Duodenal mucosa (tissue), 2 donors: ENCODE results near the gene NPEPL1.
A peak's percentile ranks its signal among the peaks of the same experiment; 100 is the strongest.
"Not testable (repeated sequence)": the region's sequence is repeated elsewhere in the genome, so short reads cannot be mapped to it uniquely, and the experiment has no call there.

ENCODE experiments used
- H3K27ac ChIP-seq: one replicate; pipeline ENCODE4 v1.7.0; 2013; ENCODE audit warnings: low read depth, low read length
- H3K27me3 ChIP-seq, 2 donors: one replicate each; pipeline ENCODE4 v1.7.0; 2013; ENCODE audit warnings: low read length in 2 of 2, control low read depth in 1 of 2; ENCODE audit not compliant: insufficient read depth in 2 of 2, control insufficient read depth in 1 of 2
- H3K36me3 ChIP-seq, 2 donors: one replicate each; pipeline ENCODE4 v1.7.0; 2013; ENCODE audit warnings: low read length in 2 of 2, control low read depth in 1 of 2; ENCODE audit not compliant: insufficient read depth in 2 of 2, control insufficient read depth in 1 of 2
- H3K4me1 ChIP-seq, 2 donors: one replicate each; pipeline ENCODE4 v1.7.0; 2013; ENCODE audit warnings: low read length in 2 of 2, control low read depth in 1 of 2; ENCODE audit not compliant: insufficient read depth in 2 of 2, control insufficient read depth in 1 of 2
- H3K4me3 ChIP-seq, 2 donors: one replicate each; pipeline ENCODE4 v1.7.0; 2013; ENCODE audit warnings: low read length in 2 of 2, low read depth in 1 of 2
- H3K9ac ChIP-seq, 2 donors: one replicate each; pipeline ENCODE4 v1.7.0; 2013; ENCODE audit warnings: low read length in 2 of 2, low read depth in 1 of 2
- H3K9me3 ChIP-seq, 2 donors: one replicate each; pipeline ENCODE4 v1.7.0; 2013; ENCODE audit warnings: low read length in 2 of 2, control low read depth in 1 of 2; ENCODE audit not compliant: control insufficient read depth in 1 of 2

NPEPL1 gene, protein sequence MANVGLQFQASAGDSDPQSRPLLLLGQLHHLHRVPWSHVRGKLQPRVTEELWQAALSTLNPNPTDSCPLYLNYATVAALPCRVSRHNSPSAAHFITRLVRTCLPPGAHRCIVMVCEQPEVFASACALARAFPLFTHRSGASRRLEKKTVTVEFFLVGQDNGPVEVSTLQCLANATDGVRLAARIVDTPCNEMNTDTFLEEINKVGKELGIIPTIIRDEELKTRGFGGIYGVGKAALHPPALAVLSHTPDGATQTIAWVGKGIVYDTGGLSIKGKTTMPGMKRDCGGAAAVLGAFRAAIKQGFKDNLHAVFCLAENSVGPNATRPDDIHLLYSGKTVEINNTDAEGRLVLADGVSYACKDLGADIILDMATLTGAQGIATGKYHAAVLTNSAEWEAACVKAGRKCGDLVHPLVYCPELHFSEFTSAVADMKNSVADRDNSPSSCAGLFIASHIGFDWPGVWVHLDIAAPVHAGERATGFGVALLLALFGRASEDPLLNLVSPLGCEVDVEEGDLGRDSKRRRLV

DNA sequence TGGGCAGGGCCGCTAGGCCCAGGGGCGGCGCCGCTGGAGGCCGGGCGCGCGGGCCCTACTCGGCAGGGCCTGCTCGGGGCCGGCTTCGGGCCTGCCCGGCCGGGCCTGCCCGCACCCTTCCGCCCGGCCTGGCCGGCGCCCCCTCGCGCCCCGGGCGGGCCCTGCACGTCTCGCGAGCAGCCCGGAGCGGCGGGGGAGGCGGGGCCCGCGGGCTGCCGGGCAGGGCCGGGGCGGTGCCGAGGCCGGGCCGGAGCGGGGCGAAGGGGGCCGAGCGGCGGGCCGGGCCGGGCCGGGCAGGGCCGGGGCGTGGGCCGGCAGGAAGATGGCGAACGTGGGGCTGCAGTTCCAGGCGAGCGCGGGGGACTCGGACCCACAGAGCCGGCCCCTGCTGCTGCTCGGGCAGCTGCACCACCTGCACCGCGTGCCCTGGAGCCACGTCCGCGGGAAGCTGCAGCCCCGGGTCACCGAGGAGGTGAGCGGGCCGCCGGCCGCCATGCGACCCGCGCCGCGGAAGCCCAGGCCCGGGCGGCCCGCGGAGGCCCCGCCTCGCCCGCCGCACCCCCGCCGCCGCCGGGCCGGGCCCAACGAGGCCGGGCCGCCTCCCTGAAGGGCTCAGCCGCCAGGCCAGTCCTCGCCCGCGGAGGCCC, at the start of gene NPEPL1:
Gene NPEPL1 (plus strand): TSS at position 222 of the 647 bp plus-strand sequence. CDS start 101 bp downstream, at position 323.
- Histone ChIP-seq H3K36me3 (peaks cover 11 to 28% of the 10 kb centered on the region in 2 donors), H3K9me3 (no peaks in the 10 kb centered on the region), H3K4me1 (peaks cover 27 to 39% of the 10 kb centered on the region in 2 donors), H3K27me3 (no peaks in the 10 kb centered on the region), H3K4me3 (peak within 1 kb of the TSS; percentile 66 to 71), H3K27ac (peak within 1 kb of the TSS; percentile 77), H3K9ac (peak within 1 kb of the TSS; percentile 63 to 79)

DNA sequence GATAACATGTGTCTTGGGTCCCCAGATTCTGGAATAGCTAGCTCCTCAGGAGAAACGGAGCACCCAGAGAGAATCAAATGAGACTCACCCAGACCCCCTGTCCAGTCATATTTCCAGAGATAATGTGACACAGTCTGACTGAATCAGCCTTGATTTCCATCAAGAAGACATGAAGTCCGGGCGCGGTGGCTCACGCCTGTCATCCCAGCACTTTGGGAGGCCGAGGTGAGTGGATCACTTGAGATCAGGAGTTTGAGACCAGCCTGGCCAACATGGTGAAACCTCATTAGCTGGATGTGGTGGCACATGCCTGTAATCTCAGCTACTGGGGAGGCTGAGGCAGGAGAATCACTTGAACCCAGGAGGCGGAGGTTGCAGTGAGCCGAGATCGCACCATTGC, 49.7 kb upstream of the NPEPL1 start:
- H3K27ac ChIP-seq, H3K4me3 ChIP-seq, H3K36me3 ChIP-seq, H3K9me3 ChIP-seq, H3K27me3 ChIP-seq, H3K9ac ChIP-seq, H3K4me1 ChIP-seq: not testable (repeated sequence)

DNA sequence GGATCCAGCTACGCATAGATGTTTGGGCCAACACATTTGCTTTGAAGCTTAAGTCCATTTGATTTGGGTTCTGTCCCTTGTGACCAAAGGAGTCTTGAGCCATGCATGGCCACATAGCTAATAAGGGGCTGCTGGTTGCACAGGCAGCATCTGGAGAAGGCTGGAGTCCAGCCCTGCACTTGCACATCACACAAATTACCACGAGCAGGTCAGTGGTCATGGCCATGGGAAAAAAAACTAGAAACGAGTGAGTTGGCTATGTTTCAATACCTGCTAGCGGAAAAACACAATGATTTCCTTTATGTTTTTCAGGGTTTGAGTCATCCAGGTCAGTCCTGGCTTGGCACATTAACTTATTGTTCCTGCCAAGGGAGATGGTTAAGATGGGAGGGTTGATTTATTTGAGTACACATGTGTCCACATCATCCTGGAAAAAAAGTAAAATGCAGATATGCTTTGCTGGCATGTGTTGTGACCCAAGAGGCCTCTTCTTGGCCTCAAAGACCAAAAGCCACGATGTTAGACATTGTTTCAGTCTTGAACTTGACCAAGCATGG, 47.1 kb upstream of the NPEPL1 start:
- Histone ChIP-seq H3K36me3 (no peaks in the 10 kb centered on the region), H3K9ac (no peak overlapping the region), H3K27ac (no peak overlapping the region), H3K9me3 (no peaks in the 10 kb centered on the region), H3K4me1 (no peaks in the 10 kb centered on the region), H3K4me3 (no peak overlapping the region), H3K27me3 (no peaks in the 10 kb centered on the region)

DNA sequence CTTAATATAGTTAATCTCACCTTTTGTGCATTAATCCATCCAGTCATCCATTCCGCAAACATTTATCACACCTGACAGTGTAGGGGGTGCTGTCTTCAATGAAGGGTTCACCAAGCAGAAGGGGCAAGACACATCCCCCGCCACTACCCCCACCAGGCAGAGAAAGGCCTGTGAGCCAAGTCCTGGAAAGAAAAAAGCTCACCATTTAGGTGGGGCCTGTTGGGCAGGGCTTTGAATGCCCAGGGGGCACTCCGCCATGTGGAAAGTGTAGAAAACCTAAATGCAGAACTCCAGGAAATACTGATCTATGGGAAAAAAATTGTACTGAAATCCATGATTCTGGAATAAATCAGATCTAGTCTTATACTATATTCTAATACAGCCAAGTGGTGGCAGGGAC, 46.3 kb upstream of the NPEPL1 start:
- H3K27me3 ChIP-seq = no peaks in the 10 kb centered on the region
- no peaks in the 10 kb centered on the region for H3K36me3 ChIP-seq
- no peaks in the 10 kb centered on the region for H3K9me3 ChIP-seq
- no peak overlapping the region for H3K27ac ChIP-seq
- no peak overlapping the region for H3K9ac ChIP-seq
- no peak overlapping the region for H3K4me3 ChIP-seq
- H3K4me1 ChIP-seq = no peaks in the 10 kb centered on the region

DNA sequence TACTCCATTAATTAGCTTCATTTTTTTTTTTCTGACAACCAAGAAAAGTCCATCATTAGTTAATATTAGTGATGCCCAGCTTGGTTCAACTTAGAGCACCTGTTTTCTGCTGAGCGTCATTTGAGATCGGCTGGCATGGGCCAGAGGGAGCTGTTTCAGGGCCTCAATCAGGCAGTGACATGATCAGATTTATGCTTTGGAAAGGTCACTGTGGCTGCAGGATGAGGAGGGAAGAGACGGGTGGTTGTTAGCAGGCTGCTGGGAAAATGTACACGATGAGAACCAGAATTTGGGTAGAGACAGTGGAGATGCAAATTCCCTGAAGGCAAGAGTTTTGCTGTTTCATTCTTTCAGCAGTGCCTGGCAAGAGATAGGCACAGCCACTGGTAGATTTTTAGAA, 45.9 kb upstream of the NPEPL1 start:
- no peak overlapping the region for H3K4me3 ChIP-seq
- H3K27ac ChIP-seq = no peak overlapping the region
- no peak overlapping the region for H3K9ac ChIP-seq
- no peaks in the 10 kb centered on the region for H3K9me3 ChIP-seq
- no peaks in the 10 kb centered on the region for H3K27me3 ChIP-seq
- H3K4me1 ChIP-seq = no peaks in the 10 kb centered on the region
- no peaks in the 10 kb centered on the region for H3K36me3 ChIP-seq

DNA sequence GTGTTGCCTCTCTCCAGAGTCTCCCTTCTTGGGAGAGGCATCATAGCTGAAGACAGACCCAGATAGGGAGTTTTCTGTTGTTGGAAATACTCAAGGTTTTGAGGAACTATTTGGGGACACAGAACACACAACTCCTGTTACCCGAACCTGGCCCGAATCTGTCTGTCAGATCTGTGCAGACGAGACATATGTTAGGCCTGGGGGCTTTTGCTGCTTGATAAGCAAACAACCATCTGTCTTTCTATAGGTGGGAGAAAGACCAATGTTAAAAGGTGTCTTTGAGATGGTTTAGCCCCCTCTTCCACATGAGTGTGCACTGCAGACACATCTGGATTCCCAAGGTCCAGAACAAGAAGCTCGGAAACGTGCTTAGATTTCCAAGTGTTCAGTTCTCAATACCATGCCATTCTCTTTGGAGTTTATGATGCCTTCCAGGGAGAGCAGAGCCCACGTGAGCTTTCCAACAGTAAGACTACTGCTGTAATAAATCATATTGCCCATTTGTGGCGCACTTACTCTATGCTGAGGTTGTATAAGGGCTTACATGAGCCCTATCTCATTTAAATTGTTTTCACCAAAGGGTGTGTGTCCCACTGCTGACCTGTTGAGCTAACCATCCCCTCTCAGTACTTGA, 45.3 kb upstream of the NPEPL1 start:
- no peaks in the 10 kb centered on the region for H3K4me1 ChIP-seq
- no peak overlapping the region for H3K4me3 ChIP-seq
- no peaks in the 10 kb centered on the region for H3K9me3 ChIP-seq
- H3K27me3 ChIP-seq = no peaks in the 10 kb centered on the region
- no peaks in the 10 kb centered on the region for H3K36me3 ChIP-seq
- H3K27ac ChIP-seq = no peak overlapping the region
- H3K9ac ChIP-seq = no peak overlapping the region

DNA sequence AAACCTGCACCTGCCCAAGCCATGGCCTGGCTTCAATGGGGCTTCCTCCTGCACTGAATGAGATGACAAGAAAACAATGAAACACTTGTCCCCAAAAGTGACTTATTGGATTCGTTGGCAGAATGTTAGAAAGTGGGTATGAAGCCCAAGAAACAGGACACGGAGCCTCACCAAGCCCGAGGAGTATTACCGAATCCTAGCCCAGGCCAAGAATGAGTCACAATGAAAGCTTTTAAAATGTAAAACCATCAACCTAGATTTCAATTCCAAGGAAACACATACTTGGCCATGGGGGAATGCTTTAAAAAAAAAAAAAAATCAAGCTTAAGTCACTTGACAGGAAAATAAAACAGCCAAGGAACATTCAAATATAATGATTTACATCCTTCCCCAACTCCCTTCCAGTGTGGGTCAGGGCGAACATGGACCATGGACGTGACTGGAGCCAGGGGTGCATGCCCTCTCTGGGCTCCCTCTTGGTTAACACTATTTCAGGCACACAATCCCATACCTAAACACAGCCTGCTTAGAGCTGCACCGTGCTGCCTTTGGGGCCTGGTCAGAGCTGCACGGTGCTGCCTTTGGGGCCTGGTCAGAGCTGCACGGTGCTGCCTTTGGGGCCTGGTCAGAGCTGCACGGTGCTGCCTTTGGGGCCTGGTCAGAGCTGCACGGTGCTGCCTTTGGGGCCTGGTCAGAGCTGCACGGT, 44.7 kb upstream of the NPEPL1 start:
- no peaks in the 10 kb centered on the region for H3K36me3 ChIP-seq
- no peak overlapping the region for H3K4me3 ChIP-seq
- H3K9ac ChIP-seq = no peak overlapping the region
- H3K27ac ChIP-seq = no peak overlapping the region
- H3K27me3 ChIP-seq = no peaks in the 10 kb centered on the region
- no peaks in the 10 kb centered on the region for H3K9me3 ChIP-seq
- peaks cover 3% of the 10 kb centered on the region in 2 donors for H3K4me1 ChIP-seq

DNA sequence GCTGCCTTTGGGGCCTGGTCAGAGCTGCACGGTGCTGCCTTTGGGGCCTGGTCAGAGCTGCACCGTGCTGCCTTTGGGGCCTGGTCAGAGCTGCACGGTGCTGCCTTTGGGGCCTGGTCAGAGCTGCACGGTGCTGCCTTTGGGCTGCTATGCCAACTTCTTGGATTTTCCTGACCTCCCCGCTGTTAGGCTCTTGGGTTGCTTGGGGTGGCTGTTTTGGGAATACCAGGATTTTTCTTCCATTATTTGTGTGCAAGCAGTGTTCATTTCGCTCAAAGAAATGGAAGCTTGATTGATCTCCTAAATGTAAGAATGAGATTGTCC, 44.1 kb upstream of the NPEPL1 start:
- H3K36me3 ChIP-seq, H3K4me1 ChIP-seq, H3K9ac ChIP-seq, H3K9me3 ChIP-seq, H3K4me3 ChIP-seq, H3K27ac ChIP-seq, H3K27me3 ChIP-seq: not testable (repeated sequence)

DNA sequence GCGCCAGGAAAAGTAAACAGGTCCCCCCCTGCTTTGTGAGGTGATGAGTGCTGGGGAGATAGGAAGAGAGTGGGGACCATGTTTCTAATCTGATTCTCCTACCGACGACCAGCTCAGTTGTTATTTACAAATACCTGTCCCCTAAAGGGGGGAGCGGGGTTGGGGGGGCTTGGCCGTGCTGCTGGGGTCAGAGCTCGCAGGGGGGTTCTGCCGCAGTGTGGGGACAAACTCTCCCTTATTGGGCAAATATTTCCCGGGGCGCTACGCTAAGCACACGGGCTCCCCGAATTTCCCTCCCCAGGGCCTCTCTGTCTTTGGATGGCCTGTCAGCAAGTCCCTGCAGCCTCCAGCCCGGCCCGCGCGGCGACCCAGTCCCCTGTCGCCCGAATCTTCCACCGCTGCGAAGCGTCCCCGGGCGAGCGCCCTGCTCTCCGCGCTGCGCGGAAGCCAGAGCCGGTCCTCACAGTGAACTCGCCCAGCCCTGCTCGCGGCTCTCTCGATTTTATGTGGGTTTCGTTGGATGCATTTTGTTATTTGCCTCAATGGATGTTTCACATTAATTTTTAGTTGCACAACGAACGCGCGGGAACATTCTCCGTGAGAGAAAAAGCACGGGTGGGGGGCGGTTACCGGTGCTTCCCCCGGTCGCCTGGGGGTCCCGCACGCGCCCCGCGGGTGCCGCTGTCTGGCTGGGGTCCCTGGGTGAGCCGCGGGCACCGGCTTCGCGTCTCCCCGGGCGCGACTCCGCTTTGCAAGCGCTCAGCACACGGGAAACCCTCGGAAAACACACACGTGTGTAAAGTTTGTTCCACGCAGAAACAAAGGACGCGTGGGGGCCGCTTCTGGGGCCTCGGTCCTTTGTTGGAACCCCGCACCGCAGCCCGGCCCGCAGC, 43.1 kb upstream of the NPEPL1 start:
- Histone ChIP-seq H3K27me3 (no peaks in the 10 kb centered on the region), H3K9me3 (no peaks in the 10 kb centered on the region), H3K36me3 (no peaks in the 10 kb centered on the region), H3K4me1 (peaks cover 15 to 19% of the 10 kb centered on the region in 2 donors), H3K27ac (peak overlapping the region; percentile 48), H3K9ac (peak overlapping the region; percentile 63 to 98), H3K4me3 (peak overlapping the region; percentile 95 to 96)
